Stomach (tissue), 9 donors: ENCODE data around the gene TBATA. TPM values are rescaled to one million over a fixed set of nuclear protein-coding genes. Genes with fewer than 3 reads are reported as not detected.

ENCODE experiments used
- DNase-seq, 2 donors: peaks; one replicate each; pipeline versions ENCODE4 v3.0.0 to v3.0.0-alpha.2; 2013 to 2019
- H3K27ac ChIP-seq, 5 donors: fragments of 200-600 bp in 4 of 5; sonication (generic) in 4 of 5; one replicate each; pipeline ENCODE4 v1.5.1; 2013 to 2019; ENCODE audit warnings: mild to moderate bottlenecking in 1 of 5, moderate library complexity in 1 of 5
- H3K27me3 ChIP-seq, 3 donors: fragments of 200-600 bp; sonication (generic); one replicate each; pipeline ENCODE4 v1.5.1; 2017 to 2019; ENCODE audit warnings: mixed run types in 1 of 3
- H3K36me3 ChIP-seq, 4 donors: fragments of 200-600 bp; sonication (generic); 1 replicate in 3 of 4; 2 replicates in 1 of 4; pipeline ENCODE4 v1.5.1; 2016 to 2019
- H3K4me1 ChIP-seq, 4 donors: fragments of 200-600 bp; sonication (generic); one replicate each; pipeline ENCODE4 v1.5.1; 2016 to 2019
- H3K4me3 ChIP-seq, 4 donors: fragments of 200-600 bp; sonication (generic) in 3 of 4; one replicate each; pipeline ENCODE4 v1.5.1; 2016 to 2019; ENCODE audit warnings: mild to moderate bottlenecking in 1 of 4
- H3K9me3 ChIP-seq, 4 donors: fragments of 200-600 bp; sonication (generic); one replicate each; pipeline ENCODE4 v1.5.1; 2016 to 2019
- CTCF ChIP-seq, 7 experiments: fragments of 450-650 bp in 4 of 7; fragments of 200-600 bp in 3 of 7; sonication (generic) in 3 of 7; IDR thresholded peaks; one replicate each; pipeline ENCODE4 v1.5.1; 2016 to 2019; ENCODE audit warnings: antibody characterized with exemption in 7 of 7, control low read depth in 2 of 7, mild to moderate bottlenecking in 1 of 7
- EP300 ChIP-seq: sonication (generic); formaldehyde crosslinking; IDR thresholded peaks from one replicate; pipeline ENCODE4 v1.6.1; 2017; ENCODE audit warnings: antibody characterized with exemption
- POLR2A ChIP-seq, 4 donors: fragments of 450-650 bp; IDR thresholded peaks; one replicate each; pipeline ENCODE4 v1.6.1; 2016; ENCODE audit warnings: antibody characterized with exemption in 4 of 4, control low read depth in 2 of 4, mild to moderate bottlenecking in 1 of 4, moderate library complexity in 1 of 4
- POLR2AphosphoS5 ChIP-seq, 3 donors: sonication (generic); formaldehyde crosslinking; IDR thresholded peaks; one replicate each; pipeline ENCODE4 v1.6.1; 2016; ENCODE audit warnings: antibody characterized with exemption in 3 of 3
- WGBS, 5 donors: extraction: QIAGEN DNeasy Blood & Tissue Kit in 3 of 5; methylation state at CpG; one replicate each; pipeline versions ENCODE4 v1.1.5 to v1.1.7; 2013 to 2018; 5-methylcytosine and 5-hydroxymethylcytosine counted together
- intact Hi-C: fragments of 100-400 bp; cut with DNase I; formaldehyde crosslinking; loops from one replicate; pipeline ENCODE4 v1.15.1; 2023; ENCODE audit warnings: low total_unique reads
- polyA plus RNA-seq, 3 donors: library from polyadenylated mRNA; stranded (reverse); fragments of 200-250 nt; gene quantifications; one replicate each; pipeline ENCODE4 v1.2.3, GENCODE V29; 2013
- total RNA-seq, 5 donors: library from RNA; depleted of rRNA; stranded (reverse); fragments of >200 nt; gene quantifications; one replicate each; pipeline versions ENCODE4 v1.1.0 to v1.2.3, GENCODE V29; 2014 to 2016
- donor health status: healthy with polysubstance abuse.
- donor health status: Bipolar disorder and iron deficiency.
- donor health status: healthy.

Gene TBATA
- total and polyA plus RNA-seq, 8 donors: not detected

- no peaks in the 10 kb centered on the region for H3K9me3 ChIP-seq
- H3K4me3 ChIP-seq: no peak overlapping the region
- no peaks in the 10 kb centered on the region for H3K36me3 ChIP-seq
- 59 to 90% (median 84%) methylated on average over 3 of the region's 3 CpGs for WGBS, 5 donors
- H3K27me3 ChIP-seq: no peaks in the 10 kb centered on the region
- no peak for TF ChIP-seq POLR2A (IDR thresholded peaks at IDR 0.05)
- no peak for TF ChIP-seq EP300
- TF ChIP-seq CTCF (IDR thresholded peaks at IDR 0.05): peak in 1 of 7 experiments; percentile 4
- no peak for TF ChIP-seq POLR2AphosphoS5 (IDR thresholded peaks at IDR 0.05)
- H3K4me1 ChIP-seq: peaks cover 5 to 25% (median 10%) of the 10 kb centered on the region in 4 donors
- intact Hi-C loops: no loop called here
- DNase-seq: no peak
- no peak overlapping the region for H3K27ac ChIP-seq
Observed at GRCh38 chr10:70738006-70738760, 47.0 kb downstream of the TBATA start.

GRCh38 chr10:70737250-70737649 is 47.9 kb downstream of the TBATA start:
- 63 to 72% (median 67%) methylated on average over 6 of the region's 6 CpGs for WGBS, 5 donors
- TF ChIP-seq CTCF (IDR thresholded peaks at IDR 0.05) (no peak), POLR2A (IDR thresholded peaks at IDR 0.05) (no peak), POLR2AphosphoS5 (IDR thresholded peaks at IDR 0.05) (no peak), EP300 (no peak)
- DNase-seq: no peak
- H3K27ac ChIP-seq: no peak overlapping the region
- no peak overlapping the region for H3K4me3 ChIP-seq
- no peaks in the 10 kb centered on the region for H3K27me3 ChIP-seq
- no peaks in the 10 kb centered on the region for H3K9me3 ChIP-seq
- intact Hi-C loops: no loop called here
- H3K36me3 ChIP-seq: no peaks in the 10 kb centered on the region
- peaks cover 0 to 16% (median 2%) of the 10 kb centered on the region in 4 donors for H3K4me1 ChIP-seq

- no peak overlapping the region for H3K4me3 ChIP-seq
- H3K4me1 ChIP-seq: peaks cover 0 to 13% (median 0%) of the 10 kb centered on the region in 4 donors
- DNase-seq: no peak
- H3K27me3 ChIP-seq: no peaks in the 10 kb centered on the region
- no peaks in the 10 kb centered on the region for H3K36me3 ChIP-seq
- H3K27ac ChIP-seq: no peak overlapping the region
- intact Hi-C loops: no loop called here
- TF ChIP-seq EP300 (no peak), POLR2A (IDR thresholded peaks at IDR 0.05) (no peak), CTCF (IDR thresholded peaks at IDR 0.05) (no peak), POLR2AphosphoS5 (IDR thresholded peaks at IDR 0.05) (no peak)
- WGBS, 5 donors: 77 to 100% (median 87%) methylated on average over 2 to 3 of the region's 3 CpGs
- no peaks in the 10 kb centered on the region for H3K9me3 ChIP-seq
Observed at GRCh38 chr10:70736525-70736924, 48.7 kb downstream of the TBATA start.

GRCh38 chr10:70735161-70735560 is 50.0 kb downstream of the TBATA start:
- TF ChIP-seq CTCF (IDR thresholded peaks at IDR 0.05) (no peak), POLR2AphosphoS5 (IDR thresholded peaks at IDR 0.05) (no peak), POLR2A (IDR thresholded peaks at IDR 0.05) (no peak), EP300 (no peak)
- Histone ChIP-seq H3K27me3 (no peaks in the 10 kb centered on the region), H3K4me3 (no peak overlapping the region), H3K4me1 (peaks cover 0 to 1% (median 0%) of the 10 kb centered on the region in 4 donors), H3K27ac (no peak overlapping the region), H3K9me3 (no peaks in the 10 kb centered on the region), H3K36me3 (no peaks in the 10 kb centered on the region)
- WGBS, 5 donors: 54 to 100% (median 66%) methylated on average over 1 to 3 of the region's 3 CpGs
- intact Hi-C loops: no loop called here
- no peak for DNase-seq
